ENCODE measurements around the gene ZNF212.

The ZNF212 gene

DNA sequence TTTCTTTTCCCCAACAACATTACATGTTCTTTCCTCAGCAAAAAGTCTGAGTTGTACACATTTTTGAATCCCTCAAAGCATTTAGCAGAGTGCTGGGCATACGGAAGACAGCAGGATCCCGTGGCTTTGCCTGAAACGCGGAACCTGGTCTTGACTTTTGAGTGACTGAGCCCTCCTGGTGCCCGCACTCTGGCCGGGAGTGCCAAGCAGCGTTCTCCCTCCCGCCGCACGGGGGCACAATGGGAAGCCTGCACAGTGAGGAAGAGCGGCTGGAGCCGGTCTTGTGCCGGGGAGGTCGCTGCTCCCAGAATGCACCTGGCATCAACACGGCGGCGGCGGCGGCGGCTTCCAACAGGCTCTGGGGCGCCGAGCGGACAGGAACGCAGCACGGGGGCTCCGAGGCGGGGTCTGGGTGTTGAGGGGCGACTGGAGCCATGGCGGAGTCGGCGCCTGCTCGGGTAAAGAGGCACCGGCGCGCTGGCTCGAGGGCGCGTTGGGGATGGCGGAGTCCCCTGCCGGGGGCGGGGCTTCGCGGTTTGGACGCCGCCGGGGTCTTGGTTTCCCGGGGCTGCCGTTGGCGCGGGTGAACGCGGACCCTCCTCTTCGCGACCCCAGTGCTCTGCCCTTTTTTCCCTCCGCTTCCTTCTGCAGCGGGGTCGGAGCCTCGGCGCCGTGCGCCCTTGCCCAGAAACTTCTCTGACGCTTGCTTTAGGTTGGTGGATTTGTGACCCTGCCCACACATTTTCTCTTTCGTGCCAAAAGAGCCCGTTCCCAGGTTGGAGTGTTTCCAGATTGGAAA, at the start of gene ZNF212:
TSS of gene ZNF212 (plus strand) at position 307 of the 799 bp plus-strand sequence. CDS start at position 435, 128 bp downstream.
- in situ Hi-C loops (cut with MboI; ENCODE audit: low sequenced_read_pairs): no loop called here

DNA sequence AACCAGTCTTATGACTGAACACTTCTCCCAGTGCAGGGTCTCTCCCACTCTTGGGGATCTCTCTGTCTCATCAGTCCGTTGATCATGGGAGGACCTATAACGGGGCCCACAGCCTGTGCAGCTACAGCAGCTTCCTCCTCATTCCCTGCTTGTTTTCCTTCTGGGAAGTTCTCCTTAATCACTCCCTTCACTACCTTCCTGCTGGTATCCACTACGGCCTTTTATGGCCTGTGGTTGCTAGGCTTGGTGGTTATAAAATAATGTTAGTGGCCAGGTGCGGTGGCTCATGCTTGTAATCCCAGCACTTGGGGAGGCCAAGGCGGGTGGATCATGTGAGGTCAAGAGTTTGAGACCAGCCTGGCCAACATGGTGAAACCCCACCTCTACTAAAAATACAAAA, 47.6 kb upstream of the ZNF212 start:
- in situ Hi-C loops (cut with MboI; ENCODE audit: low sequenced_read_pairs): no loop called here

DNA sequence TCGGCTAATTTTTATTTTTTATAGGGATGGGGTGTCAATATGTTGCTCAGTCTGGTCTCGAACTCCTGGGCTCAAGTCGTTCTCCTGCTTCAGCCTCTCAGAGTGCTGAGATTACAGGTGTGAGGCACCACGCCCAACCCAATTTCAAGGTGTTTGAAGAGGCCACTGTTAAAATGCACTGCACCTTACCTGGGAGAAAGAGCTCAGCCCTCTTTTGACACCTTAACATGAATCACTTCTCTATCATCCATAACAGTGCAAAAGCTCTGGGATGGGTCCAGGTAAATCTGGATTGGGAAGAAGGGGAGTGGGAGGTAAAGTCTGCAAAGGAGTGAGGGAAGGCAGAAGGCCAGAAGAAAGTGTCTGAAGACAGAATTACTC, 44.7 kb upstream of the ZNF212 start:
- in situ Hi-C loops (cut with MboI; ENCODE audit: low sequenced_read_pairs): no loop called here

DNA sequence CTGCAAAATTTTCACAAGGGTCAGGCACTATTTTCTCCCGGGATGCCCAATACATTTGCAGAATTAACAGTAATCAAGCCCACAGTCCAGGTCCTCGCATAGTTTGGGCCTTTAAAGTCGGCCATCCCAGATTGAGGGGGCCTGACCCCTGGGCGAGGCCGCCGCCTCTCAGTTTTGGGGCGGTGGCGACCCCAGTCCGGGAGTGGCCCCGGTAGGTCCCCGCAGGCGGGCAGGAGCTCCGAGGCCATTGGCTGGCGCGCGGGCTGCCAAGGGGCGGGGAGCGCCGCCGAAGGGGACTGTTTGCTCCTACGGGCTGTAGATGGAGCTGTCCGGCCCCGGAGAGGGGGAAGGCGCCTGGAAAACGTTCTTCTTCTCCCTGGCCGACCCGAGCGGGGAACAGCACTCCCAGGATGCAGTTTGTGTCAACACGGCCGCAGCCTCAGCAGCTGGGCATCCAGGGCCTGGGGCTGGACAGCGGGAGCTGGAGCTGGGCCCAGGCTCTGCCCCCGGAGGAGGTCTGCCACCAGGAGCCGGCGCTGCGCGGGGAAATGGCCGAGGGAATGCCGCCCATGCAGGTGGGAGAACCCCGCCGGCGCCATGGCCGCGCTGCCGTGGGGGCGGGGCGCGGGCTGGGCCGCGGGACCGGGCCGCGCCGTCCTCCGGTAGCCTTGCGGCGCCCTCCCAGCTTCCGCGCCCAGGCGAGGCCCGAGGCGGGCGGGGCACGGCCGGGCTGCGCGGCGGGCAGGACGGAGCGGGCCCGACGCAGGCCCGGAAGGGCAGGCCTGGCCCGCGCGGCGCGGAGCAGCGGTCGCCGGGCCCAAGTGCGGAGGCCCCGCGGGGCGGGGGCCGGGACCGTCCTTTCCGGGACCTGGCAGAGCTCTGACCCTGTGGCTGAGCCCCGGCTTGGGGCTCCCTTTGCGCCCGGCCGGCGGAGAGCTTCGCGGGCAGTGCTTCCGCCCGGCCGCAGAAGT, 44.0 kb upstream of the ZNF212 start, which contains the start of gene ZNF282:
TSS of gene ZNF282 (plus strand) at position 367 of the 971 bp plus-strand sequence. CDS start at position 411, 44 bp downstream.
- in situ Hi-C loops (cut with MboI; ENCODE audit: low sequenced_read_pairs): no loop called here

DNA sequence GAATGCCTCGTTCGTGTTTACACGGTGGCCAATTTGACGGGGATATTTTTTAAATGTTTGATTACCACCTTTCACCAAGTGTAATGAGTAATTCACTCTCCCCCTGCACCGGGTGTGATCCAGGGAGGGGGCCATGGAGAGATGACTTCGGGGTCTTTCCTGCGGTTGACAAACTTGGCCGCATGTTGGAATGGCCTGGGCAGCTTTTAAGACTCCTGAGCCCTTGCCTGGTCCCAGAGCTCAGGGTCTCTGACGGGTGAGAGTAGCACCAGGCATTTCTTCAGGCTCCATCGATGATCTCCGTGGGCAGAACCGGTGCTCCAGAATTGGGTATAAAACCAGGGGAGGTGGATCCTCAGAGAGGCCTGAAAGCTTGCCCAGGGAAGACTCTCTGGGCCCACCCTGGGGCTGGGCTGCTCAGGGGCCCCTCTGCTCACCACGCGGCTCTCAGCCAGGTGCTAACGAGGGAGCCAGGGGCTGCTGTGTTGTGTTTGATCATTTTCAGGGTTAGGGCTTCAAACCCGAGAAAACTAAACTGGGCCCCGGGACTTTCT, 43.2 kb upstream of the ZNF212 start:
- in situ Hi-C loops (cut with MboI; ENCODE audit: low sequenced_read_pairs): no loop called here

DNA sequence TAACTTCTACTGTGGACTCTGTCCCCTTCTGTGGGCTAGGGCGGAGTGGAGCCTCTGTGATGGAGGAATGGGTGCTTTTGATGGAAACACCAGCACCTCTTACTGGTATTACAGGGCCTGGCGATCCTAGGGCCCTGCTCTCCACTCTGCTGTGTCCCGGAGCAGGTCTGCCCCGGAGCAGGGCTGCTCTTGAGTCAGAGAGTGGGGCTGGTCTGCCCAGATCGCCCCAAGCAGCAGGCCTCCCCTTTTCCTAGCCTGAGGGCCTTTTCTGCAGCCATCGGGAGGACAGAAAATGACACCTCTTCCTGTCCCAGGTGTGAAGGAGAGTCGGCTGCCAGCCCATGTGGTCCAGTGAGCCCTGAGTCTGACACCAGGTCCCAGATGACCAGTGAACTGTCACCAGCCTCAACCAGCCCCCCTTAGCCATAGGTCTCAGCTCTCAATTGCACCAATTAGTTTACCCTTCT, 42.7 kb upstream of the ZNF212 start:
- in situ Hi-C loops (cut with MboI; ENCODE audit: low sequenced_read_pairs): no loop called here

DNA sequence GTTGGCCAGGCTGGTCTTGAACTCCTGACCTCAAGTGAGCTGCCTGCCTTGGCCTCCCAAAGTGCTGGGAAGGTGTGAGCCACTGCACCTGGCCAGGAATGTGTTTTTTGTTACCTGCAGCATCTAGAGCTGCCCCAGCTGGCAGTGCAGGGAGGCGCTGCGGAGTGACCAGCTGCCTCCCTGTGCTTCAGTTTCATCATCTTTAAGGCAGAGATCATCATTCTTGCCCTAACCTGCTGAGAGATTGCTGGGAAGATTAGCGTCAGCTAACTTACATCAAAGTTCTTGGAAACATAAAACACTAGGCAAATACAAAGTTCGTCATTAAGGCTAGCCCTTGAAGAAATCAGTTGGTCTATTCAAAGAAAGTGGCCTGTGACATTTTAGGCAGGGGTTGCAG, 41.8 kb upstream of the ZNF212 start:
- in situ Hi-C loops (cut with MboI; ENCODE audit: low sequenced_read_pairs): no loop called here

DNA sequence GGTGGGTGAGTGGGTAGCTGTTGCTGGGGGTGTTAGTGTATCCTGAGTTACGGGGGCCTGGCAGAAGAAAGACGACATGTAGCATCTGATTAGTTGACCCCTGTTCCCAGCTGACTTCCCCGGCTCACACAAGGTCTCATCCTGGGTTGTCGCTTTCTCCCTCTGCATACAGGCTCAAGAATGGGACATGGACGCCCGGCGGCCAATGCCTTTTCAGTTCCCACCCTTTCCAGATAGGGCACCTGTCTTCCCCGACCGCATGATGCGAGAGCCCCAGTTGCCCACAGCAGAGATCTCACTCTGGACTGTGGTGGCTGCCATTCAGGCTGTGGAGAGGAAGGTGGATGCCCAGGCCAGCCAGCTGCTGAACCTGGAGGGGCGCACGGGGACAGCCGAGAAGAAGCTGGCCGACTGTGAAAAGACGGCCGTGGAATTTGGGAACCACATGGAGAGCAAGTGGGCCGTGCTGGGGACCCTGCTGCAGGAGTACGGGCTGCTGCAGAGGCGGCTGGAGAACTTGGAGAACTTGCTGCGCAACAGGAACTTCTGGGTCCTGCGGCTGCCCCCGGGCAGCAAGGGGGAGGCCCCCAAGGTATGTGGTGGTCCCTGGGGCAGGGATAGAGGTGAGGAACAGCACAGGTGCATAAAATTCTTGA, 41.2 kb upstream of the ZNF212 start:
- in situ Hi-C loops (cut with MboI; ENCODE audit: low sequenced_read_pairs): no loop called here

DNA sequence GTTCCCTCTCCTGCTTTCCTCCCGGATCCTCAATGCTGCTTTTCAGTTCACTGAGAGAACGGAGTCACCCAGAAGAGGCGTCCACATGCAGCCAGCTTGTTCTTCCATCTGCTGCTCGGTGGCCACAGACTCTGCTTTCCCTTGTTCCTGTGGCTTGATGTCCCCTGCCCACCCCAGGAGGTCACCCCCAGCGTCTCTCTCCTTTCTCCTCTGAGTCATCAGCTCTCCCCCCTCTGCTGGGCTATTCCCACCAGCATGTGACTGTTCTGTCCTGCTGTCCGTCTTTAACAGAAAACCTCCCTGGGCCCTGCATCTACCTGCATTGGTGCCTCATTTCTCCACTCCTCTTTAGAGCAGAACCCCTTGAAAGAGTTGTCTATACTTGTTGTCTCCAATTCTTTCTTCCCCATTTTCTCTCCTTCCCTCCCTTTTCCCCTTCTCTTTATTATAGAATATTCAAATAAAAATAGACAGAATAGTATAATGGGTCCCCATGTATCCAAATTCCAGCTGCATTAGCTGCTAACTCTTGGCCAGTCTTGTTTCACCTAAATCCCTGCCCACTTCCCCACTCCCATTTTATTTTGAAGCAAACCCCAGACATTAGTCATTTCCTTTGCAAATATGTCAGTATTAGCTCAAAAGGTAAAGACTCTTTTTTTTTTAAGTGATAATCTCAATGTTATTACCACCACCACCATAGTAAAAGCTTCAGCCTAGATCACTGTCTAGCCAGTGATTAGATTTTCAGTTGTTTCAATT, 40.0 kb upstream of the ZNF212 start:
- in situ Hi-C loops (cut with MboI; ENCODE audit: low sequenced_read_pairs): no loop called here

DNA sequence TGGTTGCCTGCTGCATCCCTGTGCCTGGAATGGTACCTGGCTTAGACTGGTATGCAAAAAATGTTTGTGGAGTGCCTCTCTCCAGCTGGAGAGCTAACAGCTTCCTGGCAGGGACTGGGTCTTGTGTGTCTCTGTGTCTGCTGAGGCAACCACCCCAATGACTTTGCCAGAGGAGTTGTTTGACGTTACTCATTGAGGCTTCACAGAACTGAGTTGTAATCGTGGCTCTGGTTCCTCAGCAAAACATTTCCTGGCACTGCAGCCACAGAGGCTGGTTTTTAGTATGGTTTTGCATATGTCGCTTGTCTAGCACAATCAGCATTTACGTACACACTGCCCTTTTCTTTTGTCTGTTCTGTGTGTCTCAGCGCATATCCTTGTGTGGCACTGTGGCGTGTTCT, 36.6 kb upstream of the ZNF212 start:
- in situ Hi-C loops (cut with MboI; ENCODE audit: low sequenced_read_pairs): no loop called here

DNA sequence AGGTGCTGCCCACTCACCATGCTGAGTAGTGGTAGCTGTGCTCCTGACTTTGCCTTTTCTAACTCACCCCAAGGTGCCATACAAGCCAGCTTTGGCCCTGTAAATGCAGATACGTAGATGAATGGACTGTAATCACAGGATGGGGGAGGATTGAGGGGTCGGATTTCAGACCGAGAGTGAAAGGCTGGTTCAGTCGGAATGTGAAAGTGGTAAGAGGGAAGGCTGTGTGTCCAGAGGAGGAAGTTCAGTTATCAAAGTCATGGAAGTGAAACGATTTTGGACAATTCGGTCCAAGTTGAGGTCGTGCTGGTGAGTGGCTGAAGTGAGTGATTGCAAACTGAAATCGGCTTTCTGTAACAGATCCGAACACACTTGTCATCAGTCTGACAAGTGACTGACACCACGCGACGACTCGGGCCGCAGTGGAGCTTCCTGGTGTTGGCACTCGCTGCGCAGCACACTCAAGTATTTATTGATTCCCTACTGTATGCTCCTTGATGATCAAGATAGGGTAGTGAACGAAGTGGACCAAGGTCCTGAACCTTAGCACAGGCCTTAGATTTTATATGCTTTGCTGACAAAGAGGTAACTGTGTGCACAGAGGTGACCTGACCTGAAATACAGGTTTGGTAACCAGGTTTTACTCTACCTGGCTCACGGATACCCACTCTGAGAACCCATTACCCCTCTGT, 33.6 kb upstream of the ZNF212 start:
- in situ Hi-C loops (cut with MboI; ENCODE audit: low sequenced_read_pairs): no loop called here

DNA sequence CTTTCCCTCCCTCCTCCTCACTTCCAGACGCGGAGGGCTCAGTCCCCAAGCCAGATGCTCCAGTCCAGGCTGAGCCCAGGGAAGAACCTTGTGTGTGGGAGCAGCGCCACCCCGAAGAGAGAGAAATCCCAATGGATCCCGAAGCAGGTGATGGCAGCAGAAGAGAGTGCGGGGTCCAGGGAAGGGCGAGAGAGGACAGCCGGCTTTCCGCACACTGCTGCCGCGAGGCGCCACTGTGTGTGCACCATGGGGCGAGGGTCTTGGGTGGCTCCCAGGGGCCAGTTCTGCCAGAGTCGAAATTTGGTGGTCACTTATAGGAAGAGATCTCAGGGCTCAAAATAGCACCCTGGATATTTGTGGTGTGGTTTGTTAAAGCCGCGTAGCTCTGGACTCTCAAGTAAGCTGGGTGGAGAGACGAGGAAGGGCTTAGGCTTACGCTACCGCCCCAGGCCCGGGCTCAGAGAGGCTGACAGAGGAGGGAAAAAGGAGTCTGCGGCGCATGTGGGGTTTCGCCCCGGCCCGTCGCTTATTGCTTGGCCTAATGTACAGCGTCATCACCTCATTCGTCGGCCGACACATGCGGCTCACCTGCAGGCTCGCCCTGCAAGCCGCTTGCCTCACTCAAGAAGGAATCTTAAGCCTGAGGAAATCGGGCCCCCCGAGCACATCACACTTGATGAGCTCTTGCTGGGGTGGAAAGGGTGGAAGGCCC, 32.0 kb upstream of the ZNF212 start:
- in situ Hi-C loops (cut with MboI; ENCODE audit: low sequenced_read_pairs): no loop called here

DNA sequence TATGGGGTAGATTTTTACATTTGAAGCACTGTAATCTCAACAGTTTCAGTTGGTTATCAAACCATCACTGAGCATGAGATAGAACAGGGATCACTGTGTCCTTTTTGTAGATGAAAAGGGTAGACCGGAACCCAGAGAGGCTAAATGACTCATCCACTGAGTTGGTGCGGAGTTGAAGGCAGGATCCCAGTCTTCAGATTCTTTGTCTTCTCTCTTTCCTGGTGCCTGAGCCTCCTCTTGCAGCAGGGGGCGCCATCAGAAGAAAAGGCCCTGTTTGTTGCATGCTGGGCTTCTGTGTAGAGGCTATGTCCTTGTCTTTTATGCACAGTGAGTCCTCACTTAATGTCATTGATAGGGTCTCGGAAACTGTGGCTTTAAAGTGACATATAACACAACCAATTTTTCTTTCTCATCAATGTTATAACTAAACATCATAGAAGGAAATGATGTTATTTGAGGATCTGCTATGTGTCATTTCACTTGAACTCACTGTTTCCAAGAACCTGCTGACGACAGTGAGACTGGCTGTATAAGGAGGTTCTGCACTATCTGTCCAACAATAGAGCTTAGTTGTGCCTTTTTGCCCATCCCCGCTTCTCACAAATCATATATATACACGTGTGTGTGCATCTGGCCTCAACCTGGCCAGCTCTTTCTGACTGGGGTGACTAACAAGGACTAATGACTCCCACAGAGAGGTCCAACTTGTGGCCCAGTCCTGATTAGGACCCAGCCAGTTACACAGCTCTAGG, 29.8 kb upstream of the ZNF212 start:
- in situ Hi-C loops (cut with MboI; ENCODE audit: low sequenced_read_pairs): no loop called here

DNA sequence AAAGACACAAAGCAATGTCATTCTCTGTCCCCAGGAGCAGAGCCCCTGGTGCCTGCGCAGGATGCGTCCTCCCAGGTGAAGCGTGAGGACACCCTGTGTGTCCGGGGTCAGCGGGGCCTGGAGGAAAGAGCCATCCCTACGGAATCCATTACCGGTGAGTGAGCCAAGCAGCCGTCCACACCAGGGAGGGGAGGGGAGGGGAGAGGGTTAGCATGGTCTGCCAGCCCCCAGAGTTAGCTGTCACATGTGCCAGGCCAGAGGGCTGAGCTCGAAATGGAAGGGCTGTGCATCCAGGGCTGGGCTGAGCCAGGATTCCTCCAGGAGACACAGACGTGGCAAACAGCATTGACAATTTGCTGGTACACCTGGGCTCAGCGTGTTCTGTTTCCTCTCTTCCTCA, 28.9 kb upstream of the ZNF212 start:
- in situ Hi-C loops (cut with MboI; ENCODE audit: low sequenced_read_pairs): no loop called here

DNA sequence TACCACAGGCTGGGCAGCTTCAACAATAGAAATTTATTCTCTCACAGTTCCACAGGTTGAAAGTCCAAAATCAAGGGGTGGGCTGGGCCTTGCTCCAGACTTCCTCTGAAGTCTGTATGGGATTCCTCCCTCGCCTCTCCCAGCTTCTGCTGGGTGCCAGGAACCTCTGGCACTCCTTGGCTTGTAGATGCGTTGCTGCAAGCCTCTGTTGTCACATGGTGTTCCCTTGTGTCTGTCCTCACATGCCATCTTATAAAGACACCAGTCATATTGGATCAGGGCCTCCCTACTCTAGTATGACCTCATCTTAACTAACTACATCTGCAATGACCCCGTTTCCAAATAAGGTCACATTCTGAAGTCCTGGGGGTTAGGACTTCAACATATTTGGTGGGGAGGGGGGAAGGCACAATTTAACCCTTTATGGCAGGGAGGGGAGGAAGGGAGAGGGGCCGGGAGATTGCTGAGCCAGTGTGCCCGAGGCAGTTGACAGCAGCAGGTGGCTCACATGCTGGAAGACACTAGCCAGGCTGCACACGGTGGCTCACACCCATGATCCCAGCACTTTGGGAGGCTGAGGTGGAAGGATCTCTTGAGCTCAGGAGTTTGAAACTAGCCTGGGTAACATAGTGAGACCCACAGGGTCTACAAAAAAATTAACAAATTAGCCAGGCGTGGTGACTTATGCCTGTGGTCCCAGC, 25.3 kb upstream of the ZNF212 start:
- in situ Hi-C loops (cut with MboI; ENCODE audit: low sequenced_read_pairs): no loop called here

DNA sequence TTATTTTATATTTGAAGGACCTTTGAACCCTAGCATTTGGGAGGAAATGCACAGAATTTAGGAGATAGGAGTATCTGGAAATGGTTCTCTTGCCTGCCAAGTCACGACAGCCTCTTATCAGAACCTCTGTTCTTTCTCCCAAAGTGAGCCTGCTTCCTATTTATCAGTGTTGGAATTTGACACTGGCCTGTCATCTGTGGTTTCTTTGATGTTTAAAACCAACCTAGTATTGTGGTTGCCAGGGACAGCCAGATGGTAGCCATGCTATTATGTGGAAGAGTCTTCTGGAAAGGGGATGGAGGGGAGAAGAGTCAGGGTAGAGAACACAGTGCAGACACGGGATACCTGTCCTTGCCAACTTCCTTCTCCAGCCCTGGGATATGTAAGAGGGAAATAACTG, 23.0 kb upstream of the ZNF212 start:
- in situ Hi-C loops (cut with MboI; ENCODE audit: low sequenced_read_pairs): no loop called here

DNA sequence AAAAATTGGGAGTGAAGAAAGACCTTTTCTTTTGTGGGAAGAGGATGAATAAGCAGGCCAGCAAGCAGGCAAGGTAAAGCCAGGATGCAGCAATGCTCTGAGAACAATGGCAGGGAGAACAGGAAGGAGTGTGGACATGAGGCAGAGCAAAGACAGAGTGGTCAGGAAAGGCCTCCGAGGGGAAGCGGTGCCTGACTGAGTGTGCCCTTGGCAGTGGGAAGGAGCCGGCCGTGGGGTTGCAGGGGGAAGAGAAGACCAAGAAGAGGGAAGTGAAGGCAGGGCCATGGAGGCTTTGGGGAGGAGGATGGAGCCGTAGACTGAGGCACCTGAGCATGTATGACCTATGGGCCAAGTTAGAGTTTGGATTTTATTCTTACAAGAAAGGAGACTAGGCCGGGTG, 21.9 kb upstream of the ZNF212 start:
- in situ Hi-C loops (cut with MboI; ENCODE audit: low sequenced_read_pairs): no loop called here

All from hTERT RPE-1 (cell line).